ENCODE results near the gene ANKRD18B.
"Not testable (repeated sequence)": the region's sequence is repeated elsewhere in the genome, so short reads cannot be mapped to it uniquely, and the experiment has no call there.

Gene ANKRD18B

GRCh38 chr9:33614001-33614687 is 90.1 kb downstream of the ANKRD18B start:
- DNase-seq = no peak

GRCh38 chr9:33618370-33618769 is 94.3 kb downstream of the ANKRD18B start:
- DNase-seq = not testable (repeated sequence)

GRCh38 chr9:33619666-33620404 is 95.8 kb downstream of the ANKRD18B start:
- DNase-seq = peak; percentile 8

GRCh38 chr9:33620738-33621439 is 96.8 kb downstream of the ANKRD18B start:
- peak; percentile 27 for DNase-seq
